ENCODE results near the gene SLC49A4. TPM values are rescaled to one million over a fixed set of nuclear protein-coding genes. Genes with fewer than 3 reads are reported as not detected.

Gene SLC49A4
- total and polyA plus RNA-seq, 2 of the 13 experiments (the other 11 are each of a cell fraction or from before 2014, with no cell fraction given): 6.5 to 16.3 TPM

- TF ChIP-seq, protein P1, sequence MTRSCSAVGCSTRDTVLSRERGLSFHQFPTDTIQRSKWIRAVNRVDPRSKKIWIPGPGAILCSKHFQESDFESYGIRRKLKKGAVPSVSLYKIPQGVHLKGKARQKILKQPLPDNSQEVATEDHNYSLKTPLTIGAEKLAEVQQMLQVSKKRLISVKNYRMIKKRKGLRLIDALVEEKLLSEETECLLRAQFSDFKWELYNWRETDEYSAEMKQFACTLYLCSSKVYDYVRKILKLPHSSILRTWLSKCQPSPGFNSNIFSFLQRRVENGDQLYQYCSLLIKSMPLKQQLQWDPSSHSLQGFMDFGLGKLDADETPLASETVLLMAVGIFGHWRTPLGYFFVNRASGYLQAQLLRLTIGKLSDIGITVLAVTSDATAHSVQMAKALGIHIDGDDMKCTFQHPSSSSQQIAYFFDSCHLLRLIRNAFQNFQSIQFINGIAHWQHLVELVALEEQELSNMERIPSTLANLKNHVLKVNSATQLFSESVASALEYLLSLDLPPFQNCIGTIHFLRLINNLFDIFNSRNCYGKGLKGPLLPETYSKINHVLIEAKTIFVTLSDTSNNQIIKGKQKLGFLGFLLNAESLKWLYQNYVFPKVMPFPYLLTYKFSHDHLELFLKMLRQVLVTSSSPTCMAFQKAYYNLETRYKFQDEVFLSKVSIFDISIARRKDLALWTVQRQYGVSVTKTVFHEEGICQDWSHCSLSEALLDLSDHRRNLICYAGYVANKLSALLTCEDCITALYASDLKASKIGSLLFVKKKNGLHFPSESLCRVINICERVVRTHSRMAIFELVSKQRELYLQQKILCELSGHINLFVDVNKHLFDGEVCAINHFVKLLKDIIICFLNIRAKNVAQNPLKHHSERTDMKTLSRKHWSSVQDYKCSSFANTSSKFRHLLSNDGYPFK (CRISPR knock-in tag; IDR thresholded peaks at IDR 0.05; ENCODE audit: borderline replicate concordance): no peak
- TF ChIP-seq ZNF589 (CRISPR knock-in tag; conservative IDR thresholded peaks at IDR 0.05): no peak
Observed at GRCh38 chr3:122773944-122774509, 20.8 kb upstream of the SLC49A4 start (continued).

DNA sequence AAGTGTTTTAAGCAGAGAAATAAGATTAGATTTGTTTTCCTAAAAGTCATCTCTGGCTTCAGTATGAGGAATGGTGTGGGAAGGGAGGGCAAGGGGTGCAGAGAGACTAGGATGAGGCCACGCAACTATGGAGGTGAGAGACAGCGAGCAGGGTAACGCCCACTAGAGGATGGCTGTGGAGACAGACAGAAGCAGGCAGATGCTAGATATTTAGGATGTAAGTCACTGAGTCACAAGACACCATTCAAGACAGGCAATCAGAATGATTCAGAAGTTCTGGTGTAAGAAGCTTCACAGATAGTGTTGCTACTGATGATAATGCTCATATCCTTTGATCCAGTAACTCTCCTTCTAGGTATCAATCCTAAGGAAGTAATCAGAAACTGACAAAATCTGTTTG, 20.3 kb upstream of the SLC49A4 start:
- BruUV-seq (replicated peaks): no TSS peak
- intact Hi-C loops (cut with micrococcal nuclease; ENCODE audit: unreplicated experiment): no loop called here
- no peak overlapping the region for H2AFZ ChIP-seq (ENCODE audit: low read length)
- no peak overlapping the region for H3K4me2 ChIP-seq (ENCODE audit: low read depth, low read length)
- ChIA-PET CTCF (ENCODE audit: low intra/inter-chr PET ratio, low total read pairs) (no interaction called here), POLR2A (no interaction called here)
- no peaks in the 10 kb centered on the region for H4K20me1 ChIP-seq (ENCODE audit: insufficient read depth, low read length)
- H3K9ac ChIP-seq (ENCODE audit: insufficient read depth, low read depth, low read length): no peak overlapping the region
- 96% methylated on average over 3 of the region's 3 CpGs for WGBS (ENCODE audit: low lambda C conversion rate)
- no peaks in the 10 kb centered on the region for H3K79me2 ChIP-seq (ENCODE audit: insufficient read depth, low read length)
- no peaks in the 10 kb centered on the region for H3K27me3 ChIP-seq (ENCODE audit: control insufficient read depth in 1 of 2, insufficient read depth in 2 of 2, low read length in 2 of 2)
- FAIRE-seq (no peak), DNase-seq (ENCODE audit: low spot score) (no peak), ATAC-seq (no peak)
- H3K36me3 ChIP-seq (replicated peaks in 1 of 2; ENCODE audit: control insufficient read depth in 1 of 2, insufficient read depth in 2 of 2, low read length in 2 of 2): no peaks in the 10 kb centered on the region
- in situ Hi-C loops (cut with HindIII; ENCODE audit: extremely low pct_ligation_motif_present, low pct_unique_long_range_greater_than_20kb): loop anchor here (25.0 kb wide), 1 partner anchor 263 kb away; the partner anchor contains the start of gene SEMA5B
- no peak overlapping the region for H3K4me3 ChIP-seq (replicated peaks in 1 of 3; ENCODE audit: insufficient read depth in 1 of 3, low read depth in 2 of 3, low read length in 3 of 3)
- no peaks in the 10 kb centered on the region for H3K4me1 ChIP-seq (ENCODE audit: insufficient read depth, low read length)
- no peaks in the 10 kb centered on the region for H3K9me3 ChIP-seq (ENCODE audit: low read length)
- no peak overlapping the region for H3K27ac ChIP-seq (ENCODE audit: extremely low read length, insufficient read depth, low read length)
- TF ChIP-seq, protein P2, sequence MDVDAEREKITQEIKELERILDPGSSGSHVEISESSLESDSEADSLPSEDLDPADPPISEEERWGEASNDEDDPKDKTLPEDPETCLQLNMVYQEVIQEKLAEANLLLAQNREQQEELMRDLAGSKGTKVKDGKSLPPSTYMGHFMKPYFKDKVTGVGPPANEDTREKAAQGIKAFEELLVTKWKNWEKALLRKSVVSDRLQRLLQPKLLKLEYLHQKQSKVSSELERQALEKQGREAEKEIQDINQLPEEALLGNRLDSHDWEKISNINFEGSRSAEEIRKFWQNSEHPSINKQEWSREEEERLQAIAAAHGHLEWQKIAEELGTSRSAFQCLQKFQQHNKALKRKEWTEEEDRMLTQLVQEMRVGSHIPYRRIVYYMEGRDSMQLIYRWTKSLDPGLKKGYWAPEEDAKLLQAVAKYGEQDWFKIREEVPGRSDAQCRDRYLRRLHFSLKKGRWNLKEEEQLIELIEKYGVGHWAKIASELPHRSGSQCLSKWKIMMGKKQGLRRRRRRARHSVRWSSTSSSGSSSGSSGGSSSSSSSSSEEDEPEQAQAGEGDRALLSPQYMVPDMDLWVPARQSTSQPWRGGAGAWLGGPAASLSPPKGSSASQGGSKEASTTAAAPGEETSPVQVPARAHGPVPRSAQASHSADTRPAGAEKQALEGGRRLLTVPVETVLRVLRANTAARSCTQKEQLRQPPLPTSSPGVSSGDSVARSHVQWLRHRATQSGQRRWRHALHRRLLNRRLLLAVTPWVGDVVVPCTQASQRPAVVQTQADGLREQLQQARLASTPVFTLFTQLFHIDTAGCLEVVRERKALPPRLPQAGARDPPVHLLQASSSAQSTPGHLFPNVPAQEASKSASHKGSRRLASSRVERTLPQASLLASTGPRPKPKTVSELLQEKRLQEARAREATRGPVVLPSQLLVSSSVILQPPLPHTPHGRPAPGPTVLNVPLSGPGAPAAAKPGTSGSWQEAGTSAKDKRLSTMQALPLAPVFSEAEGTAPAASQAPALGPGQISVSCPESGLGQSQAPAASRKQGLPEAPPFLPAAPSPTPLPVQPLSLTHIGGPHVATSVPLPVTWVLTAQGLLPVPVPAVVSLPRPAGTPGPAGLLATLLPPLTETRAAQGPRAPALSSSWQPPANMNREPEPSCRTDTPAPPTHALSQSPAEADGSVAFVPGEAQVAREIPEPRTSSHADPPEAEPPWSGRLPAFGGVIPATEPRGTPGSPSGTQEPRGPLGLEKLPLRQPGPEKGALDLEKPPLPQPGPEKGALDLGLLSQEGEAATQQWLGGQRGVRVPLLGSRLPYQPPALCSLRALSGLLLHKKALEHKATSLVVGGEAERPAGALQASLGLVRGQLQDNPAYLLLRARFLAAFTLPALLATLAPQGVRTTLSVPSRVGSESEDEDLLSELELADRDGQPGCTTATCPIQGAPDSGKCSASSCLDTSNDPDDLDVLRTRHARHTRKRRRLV (CRISPR knock-in tag; IDR thresholded peaks at IDR 0.05): no peak
- TF ChIP-seq ZNF274 (CRISPR knock-in tag; IDR thresholded peaks at IDR 0.05) (no peak), MBNL3 (CRISPR knock-in tag; conservative IDR thresholded peaks at IDR 0.05) (no peak), PPARG (CRISPR knock-in tag; conservative IDR thresholded peaks at IDR 0.05) (no peak), ZNF850 (CRISPR knock-in tag; conservative IDR thresholded peaks at IDR 0.05) (no peak), ZNF609 (CRISPR knock-in tag; IDR thresholded peaks at IDR 0.05; ENCODE audit: borderline replicate concordance) (no peak)

All from HepG2 (cell line).